GM23338 (cell line): ENCODE measurements around the gene SPEF1. TPM values are rescaled to one million over a fixed set of nuclear protein-coding genes. Genes with fewer than 3 reads are reported as not detected.

ENCODE experiments used
- ATAC-seq: fragments of 200-7000 bp; cut with Tn5 transposase; 3 replicates; pipeline ENCODE4 v1.9.1; 2020
- DNase-seq: peaks from one replicate; pipeline ENCODE4 v3.0.0-alpha.2; 2015; ENCODE audit warnings: low spot score
- H2AFZ ChIP-seq: fragments of 200-600 bp; sonication (generic); 2 replicates; pipeline ENCODE4 v1.8.0; 2016; ENCODE audit warnings: antibody characterized with exemption, mild to moderate bottlenecking, moderate library complexity
- H3F3A ChIP-seq: fragments of 200-600 bp; sonication (generic); replicated peaks from 2 replicates; pipeline ENCODE4 v1.8.0; 2017; ENCODE audit warnings: antibody characterized with exemption, mixed run types, low read depth
- H3K27ac ChIP-seq: fragments of 200-600 bp; sonication (generic); 2 replicates; pipeline ENCODE4 v1.6.1; 2016; ENCODE audit warnings: low read depth
- H3K27me3 ChIP-seq: fragments of 200-600 bp; sonication (generic); 2 replicates; pipeline ENCODE4 v1.8.0; 2016; ENCODE audit warnings: mild to moderate bottlenecking, mixed run types, moderate library complexity; ENCODE audit not compliant: insufficient read depth
- H3K36me3 ChIP-seq: fragments of 200-600 bp; sonication (generic); 2 replicates; pipeline ENCODE4 v1.8.0; 2016; ENCODE audit warnings: mild to moderate bottlenecking; ENCODE audit not compliant: insufficient read depth
- H3K4me1 ChIP-seq: fragments of 200-600 bp; sonication (generic); 2 replicates; pipeline ENCODE4 v1.8.0; 2016; ENCODE audit warnings: mild to moderate bottlenecking, moderate library complexity; ENCODE audit not compliant: insufficient read depth
- H3K4me2 ChIP-seq: fragments of 200-600 bp; sonication (generic); 2 replicates; pipeline ENCODE4 v1.7.1; 2017; ENCODE audit warnings: mixed run types
- H3K4me3 ChIP-seq: fragments of 200-600 bp; sonication (generic); 2 replicates; pipeline ENCODE4 v1.6.1; 2016; ENCODE audit warnings: mixed run types
- H3K79me2 ChIP-seq: fragments of 200-600 bp; sonication (generic); replicated peaks from 2 replicates; pipeline ENCODE4 v1.8.0; 2017; ENCODE audit warnings: mild to moderate bottlenecking; ENCODE audit not compliant: insufficient read depth
- H3K9me2 ChIP-seq: fragments of 200-600 bp; sonication (generic); 2 replicates; pipeline ENCODE4 v1.8.0; 2017; ENCODE audit not compliant: insufficient read depth
- H4K20me1 ChIP-seq: fragments of 200-600 bp; sonication (generic); replicated peaks from 2 replicates; pipeline ENCODE4 v1.8.0; 2017; ENCODE audit warnings: mild to moderate bottlenecking; ENCODE audit not compliant: insufficient read depth
- H3K27ac Mint-ChIP-seq: 2 replicates; pipeline ENCODE4 v1.8.0; 2020; ENCODE audit warnings: inconsistent platforms, mild to moderate bottlenecking, moderate library complexity, mixed read lengths
- H3K27me3 Mint-ChIP-seq: 3 replicates; pipeline ENCODE4 v1.8.0; 2022; ENCODE audit warnings: low read depth, mild to moderate bottlenecking, moderate library complexity, mixed read lengths, inconsistent platforms; ENCODE audit not compliant: insufficient read depth, poor library complexity
- H3K36me3 Mint-ChIP-seq: 3 replicates; pipeline ENCODE4 v1.8.0; 2021; ENCODE audit warnings: low read depth, mild to moderate bottlenecking, inconsistent platforms, moderate library complexity, mixed read lengths
- H3K4me1 Mint-ChIP-seq: 3 replicates; pipeline ENCODE4 v1.8.0; 2020; ENCODE audit warnings: mild to moderate bottlenecking, inconsistent platforms, mixed read lengths
- H3K4me3 Mint-ChIP-seq: 3 replicates; pipeline ENCODE4 v1.8.0; 2021; ENCODE audit warnings: moderate library complexity, mild to moderate bottlenecking, inconsistent platforms, mixed read lengths
- H3K9me3 Mint-ChIP-seq: 3 replicates; pipeline ENCODE4 v1.8.0; 2020; ENCODE audit warnings: moderate library complexity, mild to moderate bottlenecking, inconsistent platforms, mixed read lengths
- CREB1 ChIP-seq: fragments of 250-450 bp; sonication (Bioruptor Pico); IDR thresholded peaks from 2 replicates; pipeline ENCODE4 v1.5.0; 2020; ENCODE audit warnings: low read depth, mild to moderate bottlenecking, moderate library complexity
- CTCF ChIP-seq, 2 experiments: fragments of 200-600 bp in 1 of 2; sonication (generic) in 1 of 2; conservative IDR thresholded peaks; 2 replicates each; pipeline versions ENCODE4 v1.5.1 to v1.6.1; 2016 to 2017; ENCODE audit warnings: antibody characterized with exemption in 2 of 2, low read depth in 2 of 2, mild to moderate bottlenecking in 2 of 2, moderate library complexity in 1 of 2
- EZH2 ChIP-seq: fragments of 200-600 bp; sonication (generic); IDR thresholded peaks from one replicate; pipeline ENCODE4 v1.8.0; 2017; ENCODE audit warnings: antibody characterized with exemption, mild to moderate bottlenecking, low read depth; ENCODE audit not compliant: unreplicated experiment
- EZH2phosphoT487 ChIP-seq: fragments of 200-600 bp; sonication (generic); IDR thresholded peaks from one replicate; pipeline ENCODE4 v1.8.1; 2018; ENCODE audit warnings: antibody characterized with exemption; ENCODE audit not compliant: unreplicated experiment
- NANOG ChIP-seq: IDR thresholded peaks from 2 replicates; pipeline ENCODE4 v1.6.1; 2016; ENCODE audit warnings: antibody characterized with exemption, borderline replicate concordance
- STAT1 ChIP-seq: IDR thresholded peaks from one replicate; pipeline ENCODE4 v1.6.1; 2016; ENCODE audit warnings: antibody characterized with exemption; ENCODE audit not compliant: unreplicated experiment
- ZNF114 ChIP-seq: fragments of 250-450 bp; sonication (Bioruptor Pico); IDR thresholded peaks from 2 replicates; pipeline ENCODE4 v1.5.0; 2020; ENCODE audit warnings: mild to moderate bottlenecking, moderate library complexity
- ZNF331 ChIP-seq: fragments of 250-450 bp; sonication (Bioruptor Pico); IDR thresholded peaks from 2 replicates; pipeline ENCODE4 v1.5.0; 2020; ENCODE audit warnings: low read depth, mild to moderate bottlenecking, moderate library complexity
- polyA plus RNA-seq: library from polyadenylated mRNA; unstranded; fragments of >200 nt; fragmentation: Nextera tagmentation; extraction: Ambion mirVana; gene quantifications from 2 replicates; pipeline ENCODE4 v1.2.1, GENCODE V29; 2016
- total RNA-seq: library from RNA; depleted of rRNA; stranded (reverse); fragments of >200 nt; shearing (Covaris generic); gene quantifications from 2 replicates; pipeline ENCODE4 v1.2.3, GENCODE V29; 2014
- TF ChIP-seq, protein P1 (sequence below): IDR thresholded peaks from one replicate; pipeline ENCODE4 v1.6.1; 2018; ENCODE audit warnings: antibody characterized with exemption; ENCODE audit not compliant: unreplicated experiment
- TF ChIP-seq, protein P2 (sequence below): IDR thresholded peaks from 2 replicates; pipeline ENCODE4 v1.6.1; 2016; ENCODE audit warnings: antibody characterized with exemption

Gene SPEF1
- total and polyA plus RNA-seq, 2 experiments from 2014 or later = 0.68 to 0.69 TPM

GRCh38 chr20:3775457-3776108, 5.7 kb downstream of the SPEF1 start (continued):
- TF ChIP-seq, protein P1, sequence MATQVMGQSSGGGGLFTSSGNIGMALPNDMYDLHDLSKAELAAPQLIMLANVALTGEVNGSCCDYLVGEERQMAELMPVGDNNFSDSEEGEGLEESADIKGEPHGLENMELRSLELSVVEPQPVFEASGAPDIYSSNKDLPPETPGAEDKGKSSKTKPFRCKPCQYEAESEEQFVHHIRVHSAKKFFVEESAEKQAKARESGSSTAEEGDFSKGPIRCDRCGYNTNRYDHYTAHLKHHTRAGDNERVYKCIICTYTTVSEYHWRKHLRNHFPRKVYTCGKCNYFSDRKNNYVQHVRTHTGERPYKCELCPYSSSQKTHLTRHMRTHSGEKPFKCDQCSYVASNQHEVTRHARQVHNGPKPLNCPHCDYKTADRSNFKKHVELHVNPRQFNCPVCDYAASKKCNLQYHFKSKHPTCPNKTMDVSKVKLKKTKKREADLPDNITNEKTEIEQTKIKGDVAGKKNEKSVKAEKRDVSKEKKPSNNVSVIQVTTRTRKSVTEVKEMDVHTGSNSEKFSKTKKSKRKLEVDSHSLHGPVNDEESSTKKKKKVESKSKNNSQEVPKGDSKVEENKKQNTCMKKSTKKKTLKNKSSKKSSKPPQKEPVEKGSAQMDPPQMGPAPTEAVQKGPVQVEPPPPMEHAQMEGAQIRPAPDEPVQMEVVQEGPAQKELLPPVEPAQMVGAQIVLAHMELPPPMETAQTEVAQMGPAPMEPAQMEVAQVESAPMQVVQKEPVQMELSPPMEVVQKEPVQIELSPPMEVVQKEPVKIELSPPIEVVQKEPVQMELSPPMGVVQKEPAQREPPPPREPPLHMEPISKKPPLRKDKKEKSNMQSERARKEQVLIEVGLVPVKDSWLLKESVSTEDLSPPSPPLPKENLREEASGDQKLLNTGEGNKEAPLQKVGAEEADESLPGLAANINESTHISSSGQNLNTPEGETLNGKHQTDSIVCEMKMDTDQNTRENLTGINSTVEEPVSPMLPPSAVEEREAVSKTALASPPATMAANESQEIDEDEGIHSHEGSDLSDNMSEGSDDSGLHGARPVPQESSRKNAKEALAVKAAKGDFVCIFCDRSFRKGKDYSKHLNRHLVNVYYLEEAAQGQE = no peak

- no peak overlapping the region for H3K4me2 ChIP-seq
- peaks cover 5% of the 10 kb centered on the region; the same call in 1 of the 2 replicates for H3K79me2 ChIP-seq
- H3K27ac ChIP-seq = no peak overlapping the region
- H3K4me1 ChIP-seq = peaks cover 11% of the 10 kb centered on the region
- ATAC-seq (no peak), DNase-seq (no peak)
- H3K27me3 ChIP-seq = peaks cover 10% of the 10 kb centered on the region
- H3K27ac Mint-ChIP-seq = no peak overlapping the region
- H3K27me3 Mint-ChIP-seq = peaks cover 14% of the 10 kb centered on the region
- no peaks in the 10 kb centered on the region for H3K9me2 ChIP-seq
- no peaks in the 10 kb centered on the region for H3K9me3 Mint-ChIP-seq
- H3K36me3 Mint-ChIP-seq = no peaks in the 10 kb centered on the region
- H3K4me3 ChIP-seq = no peak overlapping the region
- no peaks in the 10 kb centered on the region for H3K36me3 ChIP-seq
- no peaks in the 10 kb centered on the region for H4K20me1 ChIP-seq
- H3K4me1 Mint-ChIP-seq = peaks cover 8% of the 10 kb centered on the region
- H3K4me3 Mint-ChIP-seq = no peak overlapping the region
- 0 out of 2 replicates have a peak, but pooled peaks cover 4% of the 10 kb centered on the region for H3F3A ChIP-seq
- no peak overlapping the region for H2AFZ ChIP-seq
- no peak for TF ChIP-seq CREB1 (CRISPR knock-in tag)
- TF ChIP-seq NANOG = no peak
- TF ChIP-seq, protein P2, sequence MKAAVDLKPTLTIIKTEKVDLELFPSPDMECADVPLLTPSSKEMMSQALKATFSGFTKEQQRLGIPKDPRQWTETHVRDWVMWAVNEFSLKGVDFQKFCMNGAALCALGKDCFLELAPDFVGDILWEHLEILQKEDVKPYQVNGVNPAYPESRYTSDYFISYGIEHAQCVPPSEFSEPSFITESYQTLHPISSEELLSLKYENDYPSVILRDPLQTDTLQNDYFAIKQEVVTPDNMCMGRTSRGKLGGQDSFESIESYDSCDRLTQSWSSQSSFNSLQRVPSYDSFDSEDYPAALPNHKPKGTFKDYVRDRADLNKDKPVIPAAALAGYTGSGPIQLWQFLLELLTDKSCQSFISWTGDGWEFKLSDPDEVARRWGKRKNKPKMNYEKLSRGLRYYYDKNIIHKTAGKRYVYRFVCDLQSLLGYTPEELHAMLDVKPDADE = no peak
- TF ChIP-seq ZNF331 = no peak
- TF ChIP-seq, protein P1 = no peak
- no peak for TF ChIP-seq EZH2
- no peak for TF ChIP-seq STAT1
- no peak for TF ChIP-seq CTCF (conservative IDR thresholded peaks at IDR 0.05; ENCODE audit: low read depth in 2 of 2)
- TF ChIP-seq ZNF114 = no peak
- TF ChIP-seq EZH2phosphoT487 = no peak
Measured at GRCh38 chr20:3771552-3772058, 9.6 kb downstream of the SPEF1 start.
